ENCODE measurements around the gene RPSA.
"Not testable (repeated sequence)": the region's sequence is repeated elsewhere in the genome, so short reads cannot be mapped to it uniquely, and the experiment has no call there.

Gene RPSA

DNA sequence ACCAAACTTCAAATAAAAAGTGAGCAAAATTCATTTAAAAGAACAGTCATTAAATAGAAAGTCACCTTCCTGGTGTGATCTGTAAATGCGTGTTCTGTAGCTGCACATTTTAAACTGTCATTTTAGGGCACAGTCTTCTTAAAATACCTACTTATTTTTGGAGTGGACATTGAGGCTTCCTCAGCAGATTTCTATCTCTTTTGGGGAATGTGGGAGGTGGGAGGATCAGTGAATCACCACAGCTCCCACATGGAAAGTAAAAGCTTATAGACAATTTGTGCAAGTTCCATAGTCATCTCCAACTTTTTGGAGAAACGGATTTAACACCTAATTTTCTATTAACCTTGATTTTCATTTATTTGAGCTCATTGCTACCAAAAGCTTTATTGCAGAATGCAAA lies 39.9 kb downstream of the RPSA start:
- TF ChIP-seq, protein P1, sequence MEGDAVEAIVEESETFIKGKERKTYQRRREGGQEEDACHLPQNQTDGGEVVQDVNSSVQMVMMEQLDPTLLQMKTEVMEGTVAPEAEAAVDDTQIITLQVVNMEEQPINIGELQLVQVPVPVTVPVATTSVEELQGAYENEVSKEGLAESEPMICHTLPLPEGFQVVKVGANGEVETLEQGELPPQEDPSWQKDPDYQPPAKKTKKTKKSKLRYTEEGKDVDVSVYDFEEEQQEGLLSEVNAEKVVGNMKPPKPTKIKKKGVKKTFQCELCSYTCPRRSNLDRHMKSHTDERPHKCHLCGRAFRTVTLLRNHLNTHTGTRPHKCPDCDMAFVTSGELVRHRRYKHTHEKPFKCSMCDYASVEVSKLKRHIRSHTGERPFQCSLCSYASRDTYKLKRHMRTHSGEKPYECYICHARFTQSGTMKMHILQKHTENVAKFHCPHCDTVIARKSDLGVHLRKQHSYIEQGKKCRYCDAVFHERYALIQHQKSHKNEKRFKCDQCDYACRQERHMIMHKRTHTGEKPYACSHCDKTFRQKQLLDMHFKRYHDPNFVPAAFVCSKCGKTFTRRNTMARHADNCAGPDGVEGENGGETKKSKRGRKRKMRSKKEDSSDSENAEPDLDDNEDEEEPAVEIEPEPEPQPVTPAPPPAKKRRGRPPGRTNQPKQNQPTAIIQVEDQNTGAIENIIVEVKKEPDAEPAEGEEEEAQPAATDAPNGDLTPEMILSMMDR (IDR thresholded peaks at IDR 0.05; ENCODE audit: low read length, missing control alignments) = no peak
- no peak overlapping the region for H3K4me3 ChIP-seq (replicated peaks; ENCODE audit: low read depth, low read length)
- no peak for DNase-seq (ENCODE audit: low read depth)

DNA sequence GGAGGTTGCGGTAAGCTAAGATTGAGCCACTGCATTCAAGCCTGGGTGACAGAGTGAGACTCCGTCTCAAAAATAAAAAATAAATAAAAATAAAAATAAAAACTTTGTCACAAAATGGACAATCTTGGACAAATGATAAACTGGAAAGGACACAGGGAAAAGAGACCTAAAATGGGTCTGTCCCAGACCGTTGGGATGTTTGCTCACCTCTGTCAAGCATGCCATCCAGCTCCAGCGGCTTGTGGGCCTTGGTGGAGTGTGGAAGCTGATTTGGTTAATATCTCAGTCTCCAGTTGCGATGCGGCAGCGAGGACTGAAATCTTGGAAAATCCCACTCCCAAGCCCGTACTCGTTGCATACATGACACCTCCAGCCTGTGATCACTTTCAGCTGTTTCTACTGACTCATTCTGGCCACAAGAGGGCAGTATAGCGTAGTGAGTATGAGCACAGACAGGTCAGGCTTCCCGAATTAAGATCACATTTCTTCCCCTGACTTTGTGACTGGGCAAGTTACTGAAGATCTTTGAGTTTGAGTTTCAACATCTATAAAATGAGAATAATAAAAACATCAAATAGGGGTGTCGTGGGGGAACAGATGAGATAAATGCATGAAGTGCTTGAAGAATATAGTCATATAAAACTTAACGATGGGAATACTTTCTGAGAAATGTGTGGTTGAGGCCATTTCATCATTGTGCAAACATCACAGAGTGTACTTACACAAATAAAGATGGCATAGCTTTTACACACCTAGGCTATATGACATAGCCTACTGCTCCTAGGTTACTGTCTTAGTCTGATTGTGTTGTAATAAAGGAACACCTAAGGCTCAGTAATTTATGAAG lies 41.3 kb downstream of the RPSA start:
- TF ChIP-seq, protein P1 (IDR thresholded peaks at IDR 0.05; ENCODE audit: low read length, missing control alignments) = peak; percentile 93
- no peak overlapping the region for H3K4me3 ChIP-seq (replicated peaks; ENCODE audit: low read depth, low read length)
- DNase-seq (ENCODE audit: low read depth) = peak; percentile 90

GRCh38 chr3:39448506-39449233 lies 42.1 kb downstream of the RPSA start:
- H3K4me3 ChIP-seq (replicated peaks; ENCODE audit: low read depth, low read length) = no peak overlapping the region
- TF ChIP-seq, protein P1 (IDR thresholded peaks at IDR 0.05; ENCODE audit: low read length, missing control alignments) = no peak
- no peak for DNase-seq (ENCODE audit: low read depth)

- DNase-seq (ENCODE audit: low read depth) = no peak
- TF ChIP-seq, protein P1 (IDR thresholded peaks at IDR 0.05; ENCODE audit: low read length, missing control alignments) = no peak
Observed at GRCh38 chr3:39449796-39450195, 43.3 kb downstream of the RPSA start.

GRCh38 chr3:39453134-39453533 lies 46.6 kb downstream of the RPSA start:
- TF ChIP-seq, protein P1 (IDR thresholded peaks at IDR 0.05; ENCODE audit: low read length, missing control alignments) = no peak
- no peak for DNase-seq (ENCODE audit: low read depth)
- H3K4me3 ChIP-seq (replicated peaks; ENCODE audit: low read depth, low read length) = no peak overlapping the region

More at GRCh38 chr3:39449796-39450195, 43.3 kb downstream of the RPSA start:
- H3K4me3 ChIP-seq (replicated peaks; ENCODE audit: low read depth, low read length) = no peak overlapping the region

GRCh38 chr3:39453872-39454271 lies 47.4 kb downstream of the RPSA start:
- H3K4me3 ChIP-seq (replicated peaks; ENCODE audit: low read depth, low read length); DNase-seq (ENCODE audit: low read depth): not testable (repeated sequence)

- no peak for DNase-seq (ENCODE audit: low read depth)
- TF ChIP-seq, protein P1 (IDR thresholded peaks at IDR 0.05; ENCODE audit: low read length, missing control alignments) = no peak
- H3K4me3 ChIP-seq (replicated peaks; ENCODE audit: low read depth, low read length) = no peak overlapping the region
Observed at GRCh38 chr3:39454591-39455217, 48.2 kb downstream of the RPSA start.

All from fibroblast of pulmonary artery (primary cell).